Upper lobe of right lung (tissue), 1 donor: ENCODE results near the gene IPO9. TPM values are rescaled to one million over a fixed set of nuclear protein-coding genes. Genes with fewer than 3 reads are reported as not detected.

Experiments used
- ATAC-seq: fragments of 200-7000 bp; cut with Tn5 transposase; one replicate; pipeline ENCODE4 v1.9.1; 2020; ENCODE audit warnings: mild to moderate bottlenecking, moderate library complexity
- DNase-seq: peaks from one replicate; pipeline ENCODE4 v3.0.0-alpha.2; 2020
- H3K27ac ChIP-seq: fragments of 200-600 bp; one replicate; pipeline ENCODE4 v1.8.0; 2022
- H3K27me3 ChIP-seq: fragments of 200-600 bp; one replicate; pipeline ENCODE4 v1.8.0; 2022; ENCODE audit warnings: mild to moderate bottlenecking
- H3K36me3 ChIP-seq: fragments of 200-600 bp; one replicate; pipeline ENCODE4 v1.8.0; 2022
- H3K4me1 ChIP-seq: fragments of 200-600 bp; one replicate; pipeline ENCODE4 v1.8.0; 2022
- H3K4me3 ChIP-seq: fragments of 200-600 bp; one replicate; pipeline ENCODE4 v1.8.0; 2022; ENCODE audit warnings: mild to moderate bottlenecking
- H3K9me3 ChIP-seq: fragments of 200-600 bp; one replicate; pipeline ENCODE4 v1.8.0; 2022
- intact Hi-C: fragments of 100-400 bp; cut with DNase I; formaldehyde crosslinking; loops from one replicate; pipeline ENCODE4 v1.11.0; 2022
- total RNA-seq: library from RNA; stranded (reverse); fragmentation: NEBNext Ultra II Directional; extraction: Animal tissue kit (Norgen Biotek cat#: 25700); gene quantifications from one replicate; pipeline ENCODE4 v1.2.1, GENCODE V29; 2021
- TF ChIP-seq, protein P1 (sequence below): fragments of 200-600 bp; IDR thresholded peaks from one replicate; pipeline ENCODE4 v1.8.0; 2022; ENCODE audit warnings: antibody characterized with exemption
- donor health status: DM: no; HTN: yes; CAD: no; lungs with severe emphysema.

Gene IPO9
- total RNA-seq, 1 donor from 2014 or later: 44.5 TPM

DNA sequence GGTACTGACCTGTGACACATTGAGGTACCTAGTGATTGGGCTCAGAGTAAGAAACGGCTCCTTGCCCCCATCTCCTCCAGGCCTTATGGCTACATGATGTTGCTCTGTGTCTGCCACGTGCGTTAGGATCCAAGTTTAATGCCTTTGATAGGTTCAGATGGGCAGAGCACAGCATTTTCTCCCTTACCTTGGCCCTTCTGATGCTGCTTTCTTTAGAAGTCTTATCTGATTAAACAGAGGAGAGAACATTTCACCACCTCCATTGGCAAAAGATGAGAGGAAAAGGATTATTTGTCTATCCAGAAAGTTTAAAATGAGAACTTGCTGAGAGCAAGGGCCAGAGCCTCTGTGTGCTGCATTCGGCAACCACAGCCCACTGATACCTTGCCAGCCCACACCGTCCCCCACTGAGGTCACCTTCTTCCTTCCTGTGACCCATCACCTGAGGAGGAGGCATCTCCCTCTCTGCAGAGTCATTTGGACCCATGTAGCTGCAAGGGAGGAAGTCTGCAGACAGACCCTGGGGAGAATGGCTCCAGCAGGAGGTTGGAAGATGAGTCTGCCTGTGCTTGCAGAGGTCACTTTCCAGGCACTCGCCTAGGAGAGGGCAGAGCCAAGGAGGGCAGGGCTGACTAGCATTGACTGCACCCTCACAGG is 76.4 kb downstream of the IPO9 start:
- peak overlapping the region; percentile 66 for H3K27ac ChIP-seq
- DNase-seq (no peak), ATAC-seq (no peak)
- no peaks in the 10 kb centered on the region for H3K9me3 ChIP-seq
- intact Hi-C loops: no loop called here
- H3K4me3 ChIP-seq: no peak overlapping the region
- H3K27me3 ChIP-seq: no peaks in the 10 kb centered on the region
- peaks cover 22% of the 10 kb centered on the region for H3K4me1 ChIP-seq
- no peaks in the 10 kb centered on the region for H3K36me3 ChIP-seq
- TF ChIP-seq, protein P1, sequence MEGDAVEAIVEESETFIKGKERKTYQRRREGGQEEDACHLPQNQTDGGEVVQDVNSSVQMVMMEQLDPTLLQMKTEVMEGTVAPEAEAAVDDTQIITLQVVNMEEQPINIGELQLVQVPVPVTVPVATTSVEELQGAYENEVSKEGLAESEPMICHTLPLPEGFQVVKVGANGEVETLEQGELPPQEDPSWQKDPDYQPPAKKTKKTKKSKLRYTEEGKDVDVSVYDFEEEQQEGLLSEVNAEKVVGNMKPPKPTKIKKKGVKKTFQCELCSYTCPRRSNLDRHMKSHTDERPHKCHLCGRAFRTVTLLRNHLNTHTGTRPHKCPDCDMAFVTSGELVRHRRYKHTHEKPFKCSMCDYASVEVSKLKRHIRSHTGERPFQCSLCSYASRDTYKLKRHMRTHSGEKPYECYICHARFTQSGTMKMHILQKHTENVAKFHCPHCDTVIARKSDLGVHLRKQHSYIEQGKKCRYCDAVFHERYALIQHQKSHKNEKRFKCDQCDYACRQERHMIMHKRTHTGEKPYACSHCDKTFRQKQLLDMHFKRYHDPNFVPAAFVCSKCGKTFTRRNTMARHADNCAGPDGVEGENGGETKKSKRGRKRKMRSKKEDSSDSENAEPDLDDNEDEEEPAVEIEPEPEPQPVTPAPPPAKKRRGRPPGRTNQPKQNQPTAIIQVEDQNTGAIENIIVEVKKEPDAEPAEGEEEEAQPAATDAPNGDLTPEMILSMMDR: no peak

DNA sequence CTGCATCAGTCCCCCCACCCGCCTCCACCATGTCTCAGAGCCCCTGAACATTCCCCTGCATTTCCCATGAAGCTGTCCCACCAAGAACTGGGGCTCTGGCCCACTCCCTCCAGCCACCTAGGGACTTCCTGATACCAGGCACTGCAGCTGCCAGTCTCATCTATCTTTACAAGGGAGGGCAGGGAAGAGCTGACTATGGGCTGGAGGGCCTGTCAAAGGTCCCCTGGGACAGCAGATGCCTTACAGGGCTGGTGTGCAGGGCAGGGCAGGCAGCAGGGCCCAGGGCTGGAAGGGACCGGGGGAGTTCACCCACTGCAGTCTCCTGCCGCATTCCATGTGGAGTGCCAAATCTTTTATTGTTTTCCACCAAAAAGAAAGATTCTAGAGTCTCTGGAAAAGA is 77.4 kb downstream of the IPO9 start:
- DNase-seq (no peak), ATAC-seq (no peak)
- Histone ChIP-seq H3K4me1 (peaks cover 22% of the 10 kb centered on the region), H3K4me3 (no peak overlapping the region), H3K27ac (peak overlapping the region; percentile 3), H3K9me3 (no peaks in the 10 kb centered on the region), H3K27me3 (no peaks in the 10 kb centered on the region), H3K36me3 (no peaks in the 10 kb centered on the region)
- intact Hi-C loops: no loop called here
- TF ChIP-seq, protein P1: no peak

DNA sequence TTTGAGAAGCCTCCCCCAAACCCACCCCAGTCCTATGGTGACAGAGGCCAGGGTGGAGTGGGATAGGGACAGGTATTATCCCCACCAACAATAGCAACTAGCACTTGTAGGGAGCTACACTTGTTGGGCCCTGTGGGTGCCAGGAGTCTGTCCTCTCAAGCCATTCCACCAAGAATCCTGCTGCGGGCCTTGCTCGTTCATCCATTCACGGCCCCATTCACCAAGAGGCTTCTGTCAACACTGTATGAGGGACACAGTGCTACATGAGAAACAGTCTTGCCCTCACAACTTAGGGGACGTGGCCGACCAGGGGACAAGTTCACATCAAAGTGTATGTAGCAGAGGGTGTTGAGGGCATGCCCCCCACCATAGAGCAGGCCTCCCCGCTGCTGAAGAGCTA is 78.7 kb downstream of the IPO9 start:
- no peaks in the 10 kb centered on the region for H3K27me3 ChIP-seq
- no peak overlapping the region for H3K4me3 ChIP-seq
- peaks cover 22% of the 10 kb centered on the region for H3K4me1 ChIP-seq
- DNase-seq: no peak
- intact Hi-C loops: no loop called here
- H3K27ac ChIP-seq: peak overlapping the region; percentile 24
- no peak for ATAC-seq
- TF ChIP-seq, protein P1: no peak
- no peaks in the 10 kb centered on the region for H3K36me3 ChIP-seq
- H3K9me3 ChIP-seq: no peaks in the 10 kb centered on the region

DNA sequence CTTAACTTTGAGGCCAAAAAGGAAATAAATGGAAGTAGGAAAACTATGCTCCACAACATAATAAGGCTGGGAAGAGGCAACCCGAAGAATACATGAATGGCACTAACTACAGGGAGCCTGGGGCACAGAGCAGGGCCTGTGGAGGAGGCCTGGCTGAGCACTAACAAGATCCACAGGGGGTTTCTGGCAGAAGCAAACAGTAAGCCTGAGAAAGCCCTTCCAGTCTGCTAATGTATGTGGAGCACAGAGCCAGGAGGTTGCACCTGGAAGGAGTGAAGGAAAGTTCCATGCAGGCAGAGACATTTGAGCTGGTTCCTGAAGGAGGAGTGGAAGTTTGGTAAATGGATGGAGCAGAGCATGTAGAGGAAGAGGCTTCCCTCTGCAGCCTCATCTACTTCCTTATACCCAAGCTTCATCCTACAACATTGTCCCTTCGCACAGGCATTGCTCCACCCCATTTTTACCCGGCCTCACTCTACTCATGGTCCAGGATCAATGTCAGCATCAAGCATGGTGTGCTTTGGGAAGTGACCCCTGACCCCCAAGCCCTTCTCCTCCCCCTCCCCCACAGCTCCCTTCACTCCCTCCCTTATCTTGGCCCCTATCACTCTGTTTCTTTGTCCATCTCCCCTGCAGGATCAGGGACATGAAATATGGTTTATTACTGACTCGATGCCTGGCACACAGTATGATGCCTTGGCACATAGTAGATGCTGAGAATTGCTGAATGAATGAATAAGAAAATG is 83.0 kb downstream of the IPO9 start:
- peaks cover 6% of the 10 kb centered on the region for H3K4me1 ChIP-seq
- intact Hi-C loops: no loop called here
- H3K9me3 ChIP-seq: no peaks in the 10 kb centered on the region
- H3K27ac ChIP-seq: no peak overlapping the region
- no peaks in the 10 kb centered on the region for H3K36me3 ChIP-seq
- DNase-seq (no peak), ATAC-seq (no peak)
- no peaks in the 10 kb centered on the region for H3K27me3 ChIP-seq
- no peak overlapping the region for H3K4me3 ChIP-seq
- TF ChIP-seq, protein P1: no peak

DNA sequence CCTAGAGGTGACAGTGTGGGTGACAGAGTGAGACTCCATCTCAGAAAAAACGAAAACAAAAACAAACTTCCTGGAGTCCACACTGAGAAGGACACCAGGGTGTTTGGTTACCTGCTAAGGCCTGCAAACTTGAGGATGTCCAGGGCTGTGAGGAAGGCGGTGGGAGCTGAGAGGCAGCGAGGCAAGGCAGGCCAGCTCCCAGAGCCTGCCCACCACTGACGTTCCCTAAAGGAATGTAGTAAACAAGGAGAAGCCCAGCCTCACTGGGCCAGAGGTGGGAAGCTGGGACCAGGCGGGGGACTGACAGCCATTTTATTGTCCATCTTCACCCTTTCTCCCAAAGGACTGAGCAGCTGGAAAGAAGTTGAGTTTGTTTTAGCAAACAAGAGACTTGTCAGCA is 83.9 kb downstream of the IPO9 start:
- Histone ChIP-seq H3K4me3 (no peak overlapping the region), H3K27me3 (no peaks in the 10 kb centered on the region), H3K36me3 (no peaks in the 10 kb centered on the region), H3K27ac (peak overlapping the region; percentile 6), H3K9me3 (no peaks in the 10 kb centered on the region), H3K4me1 (peaks cover 14% of the 10 kb centered on the region)
- no peak for DNase-seq
- TF ChIP-seq, protein P1: no peak
- ATAC-seq: no peak
- intact Hi-C loops: no loop called here
